ENCODE data around the gene TNFRSF4.

Gene TNFRSF4

DNA sequence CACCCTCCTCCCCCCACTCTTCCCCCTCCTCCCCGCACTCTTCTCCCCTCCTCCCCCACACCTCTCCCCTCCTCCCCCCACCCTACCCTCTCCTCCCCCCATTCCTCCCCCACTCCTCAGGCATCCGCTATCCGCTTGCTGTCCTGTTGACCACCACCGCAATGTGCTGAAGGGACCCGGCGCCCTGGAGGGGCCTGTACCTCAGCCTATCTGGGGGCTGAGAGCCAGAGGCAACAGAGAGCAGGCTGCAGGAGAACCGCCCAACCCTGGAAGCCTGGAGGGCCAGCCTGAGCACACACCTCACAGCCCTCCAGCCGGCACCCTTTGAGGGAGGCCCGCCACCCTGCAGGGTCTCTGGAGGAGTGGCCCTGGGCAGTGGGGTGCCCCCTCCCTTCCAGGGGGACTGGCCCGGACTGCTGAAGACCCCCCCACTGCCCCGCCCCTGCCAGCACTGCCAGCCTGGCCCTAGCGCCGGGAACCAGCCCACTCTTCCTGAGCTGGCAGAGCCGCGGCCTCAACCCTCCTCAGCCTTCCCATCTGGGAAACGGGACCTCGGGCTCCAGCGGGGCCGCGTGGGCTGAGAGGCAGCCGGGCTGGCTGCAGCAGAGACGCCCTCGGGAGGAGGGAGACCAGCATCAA lies 31.3 kb upstream of the TNFRSF4 start:
- no peak for DNase-seq

GRCh38 chr1:1244192-1244811 lies 30.3 kb upstream of the TNFRSF4 start:
- no peak for DNase-seq

DNA sequence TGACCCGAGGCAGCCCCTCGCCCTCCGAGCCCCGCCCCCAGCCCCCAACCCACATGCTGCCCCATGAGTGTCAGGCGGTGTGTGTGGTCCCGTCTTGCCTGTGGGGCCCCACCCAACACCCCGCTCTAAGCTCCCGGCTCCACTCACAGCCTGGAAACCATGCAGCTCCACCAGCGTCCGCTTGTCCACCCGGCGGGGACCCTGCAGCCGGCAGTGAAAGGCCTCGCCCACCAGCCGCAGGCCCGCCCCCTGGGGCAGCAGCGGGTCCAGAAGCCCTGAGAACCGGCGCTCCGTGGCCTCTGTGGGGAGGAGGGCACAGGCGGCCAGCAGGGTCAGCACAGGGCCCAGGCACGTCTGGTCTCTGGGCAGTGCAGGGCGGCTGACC lies 29.8 kb upstream of the TNFRSF4 start:
- DNase-seq, result no peak

GRCh38 chr1:1243266-1243660 lies 29.3 kb upstream of the TNFRSF4 start:
- no peak for DNase-seq

GRCh38 chr1:1242461-1243265 lies 28.7 kb upstream of the TNFRSF4 start:
- DNase-seq, result no peak

- no peak for DNase-seq
Measured at GRCh38 chr1:1241588-1242219, 27.8 kb upstream of the TNFRSF4 start.

DNA sequence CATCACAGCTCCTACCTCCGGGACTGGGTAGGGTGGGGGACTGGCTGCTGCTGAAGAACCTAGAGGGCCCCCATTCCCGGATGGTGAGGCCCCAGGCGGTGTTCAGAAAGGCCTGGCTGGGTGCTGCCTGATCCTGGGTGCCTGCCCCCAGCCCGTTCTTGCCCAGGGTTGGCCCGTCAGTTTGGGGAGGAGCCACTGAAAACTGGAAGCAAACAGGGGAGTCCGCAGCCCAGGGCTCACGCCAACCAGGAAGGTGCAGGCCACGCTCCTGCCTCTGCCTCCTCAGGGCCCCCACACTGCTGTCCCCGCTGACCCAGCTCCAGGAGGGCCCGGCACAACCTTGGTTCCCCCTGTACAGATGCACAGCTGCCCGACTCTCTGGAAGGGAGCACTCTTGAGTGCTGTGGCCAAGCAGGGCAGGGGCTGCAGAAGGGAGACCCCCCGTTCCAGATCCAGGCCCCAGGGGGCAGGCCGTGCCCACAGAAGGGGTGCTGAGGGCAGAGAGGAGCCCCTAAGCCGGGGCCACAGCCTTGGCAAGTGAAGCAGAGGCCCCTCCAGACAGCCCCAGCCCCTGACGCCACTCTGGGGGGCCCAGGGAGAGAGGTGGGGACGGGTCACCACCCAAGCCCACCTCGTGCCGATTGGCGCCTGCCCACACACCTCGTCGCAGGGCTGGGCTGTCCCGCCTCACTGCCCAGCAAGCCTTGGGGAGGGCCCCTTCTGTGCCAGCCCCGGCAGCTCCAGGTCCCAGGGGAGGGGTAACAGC lies 27.1 kb upstream of the TNFRSF4 start:
- no peak for DNase-seq

DNA sequence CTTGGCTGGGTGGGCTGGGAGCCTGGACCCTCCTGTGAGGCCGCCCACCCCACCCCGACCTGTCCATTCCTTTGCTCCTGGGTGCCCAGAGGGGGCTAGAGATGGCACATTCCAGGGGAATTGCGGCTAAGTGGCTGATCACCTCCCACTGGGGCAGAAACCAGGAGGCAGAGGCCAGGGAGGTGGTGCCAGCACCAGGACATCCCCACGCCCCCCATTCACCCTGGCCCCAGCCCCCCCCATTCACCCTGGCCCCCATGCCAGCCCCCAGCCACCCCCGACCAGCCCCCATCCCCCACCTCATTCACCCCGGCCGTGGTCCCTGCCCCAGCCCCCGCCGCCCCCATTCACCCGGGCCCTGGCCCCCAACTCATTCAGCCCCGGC lies 26.4 kb upstream of the TNFRSF4 start:
- no peak for DNase-seq

DNA sequence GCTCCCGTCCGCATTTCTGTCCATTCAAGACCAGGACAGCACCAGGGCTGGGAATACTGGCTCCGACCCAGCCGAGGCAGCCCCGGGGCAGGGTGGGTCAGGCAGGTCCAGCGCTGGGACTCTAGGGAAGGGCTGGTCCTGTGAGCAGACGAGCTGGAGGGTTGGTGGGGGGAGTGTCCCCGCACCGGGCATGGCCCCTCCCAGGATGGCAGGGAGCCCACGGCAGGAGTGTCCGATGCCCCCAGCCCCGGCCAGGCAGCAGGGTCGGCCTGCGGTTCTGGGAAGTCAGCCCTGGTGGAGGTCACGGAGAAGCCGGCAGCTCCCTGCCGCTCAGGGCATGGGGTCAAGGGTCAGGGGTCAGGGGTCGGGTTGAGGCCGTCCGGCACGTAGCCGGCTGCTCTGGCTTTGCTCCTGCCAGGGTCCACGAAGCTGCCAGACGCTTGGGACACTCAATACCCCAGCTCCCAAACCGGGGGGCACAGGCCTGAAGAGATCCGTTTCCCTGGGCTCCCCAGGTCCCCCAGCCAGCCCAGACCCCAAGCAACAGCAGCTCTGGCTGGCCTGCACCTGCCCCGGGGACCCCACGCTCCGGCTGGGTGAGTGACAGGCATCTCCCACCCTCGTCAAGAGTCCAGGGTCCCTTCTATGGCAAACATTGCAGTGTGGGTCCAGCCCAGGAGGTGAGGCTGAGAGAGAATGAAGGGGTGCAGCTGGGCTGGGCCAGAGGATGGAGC lies 25.8 kb upstream of the TNFRSF4 start:
- DNase-seq, result no peak

GRCh38 chr1:1239227-1239613 lies 25.3 kb upstream of the TNFRSF4 start:
- DNase-seq, result no peak

- no peak for DNase-seq
Measured at GRCh38 chr1:1238702-1239178, 24.8 kb upstream of the TNFRSF4 start.

DNA sequence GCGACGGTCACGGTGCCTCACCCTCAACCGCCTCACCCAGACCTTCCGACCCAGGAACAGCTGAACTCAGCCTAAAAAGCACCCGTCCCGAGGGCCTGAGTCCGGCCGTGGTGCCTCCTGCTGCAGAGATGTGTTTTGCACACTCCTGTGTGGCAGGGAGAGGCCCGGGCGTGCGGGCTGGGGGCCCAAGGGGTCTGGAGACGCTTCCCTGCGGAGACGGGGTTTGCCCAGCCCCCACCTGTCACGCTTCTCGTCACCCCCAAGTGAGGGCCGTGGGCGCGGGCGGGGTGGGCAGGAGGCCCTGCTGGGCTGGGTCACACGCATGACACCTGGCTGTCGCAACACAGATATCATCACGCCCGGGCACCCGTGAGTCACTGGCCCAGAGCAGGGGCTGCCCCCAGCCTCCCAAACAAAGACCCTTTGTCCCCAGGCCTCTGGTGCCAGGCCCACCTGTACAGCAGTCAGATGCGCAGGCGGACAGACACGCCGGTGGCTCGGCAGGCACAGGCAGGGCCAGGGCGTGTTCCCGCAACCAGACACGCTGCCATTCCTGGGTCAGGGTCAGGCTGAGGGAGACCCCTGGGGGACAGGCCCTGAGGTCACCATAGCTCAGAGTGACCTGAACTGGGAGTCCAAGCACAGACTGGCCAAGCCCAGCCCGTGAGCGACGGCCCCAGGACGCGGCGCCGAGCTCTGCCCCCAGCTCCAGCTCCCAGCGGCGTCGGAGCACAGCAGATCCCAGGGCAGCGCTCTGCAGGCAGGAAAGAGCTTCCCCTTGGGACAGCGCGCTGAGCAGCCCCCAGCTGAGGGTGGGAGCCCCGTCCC lies 24.1 kb upstream of the TNFRSF4 start:
- DNase-seq, result no peak

DNA sequence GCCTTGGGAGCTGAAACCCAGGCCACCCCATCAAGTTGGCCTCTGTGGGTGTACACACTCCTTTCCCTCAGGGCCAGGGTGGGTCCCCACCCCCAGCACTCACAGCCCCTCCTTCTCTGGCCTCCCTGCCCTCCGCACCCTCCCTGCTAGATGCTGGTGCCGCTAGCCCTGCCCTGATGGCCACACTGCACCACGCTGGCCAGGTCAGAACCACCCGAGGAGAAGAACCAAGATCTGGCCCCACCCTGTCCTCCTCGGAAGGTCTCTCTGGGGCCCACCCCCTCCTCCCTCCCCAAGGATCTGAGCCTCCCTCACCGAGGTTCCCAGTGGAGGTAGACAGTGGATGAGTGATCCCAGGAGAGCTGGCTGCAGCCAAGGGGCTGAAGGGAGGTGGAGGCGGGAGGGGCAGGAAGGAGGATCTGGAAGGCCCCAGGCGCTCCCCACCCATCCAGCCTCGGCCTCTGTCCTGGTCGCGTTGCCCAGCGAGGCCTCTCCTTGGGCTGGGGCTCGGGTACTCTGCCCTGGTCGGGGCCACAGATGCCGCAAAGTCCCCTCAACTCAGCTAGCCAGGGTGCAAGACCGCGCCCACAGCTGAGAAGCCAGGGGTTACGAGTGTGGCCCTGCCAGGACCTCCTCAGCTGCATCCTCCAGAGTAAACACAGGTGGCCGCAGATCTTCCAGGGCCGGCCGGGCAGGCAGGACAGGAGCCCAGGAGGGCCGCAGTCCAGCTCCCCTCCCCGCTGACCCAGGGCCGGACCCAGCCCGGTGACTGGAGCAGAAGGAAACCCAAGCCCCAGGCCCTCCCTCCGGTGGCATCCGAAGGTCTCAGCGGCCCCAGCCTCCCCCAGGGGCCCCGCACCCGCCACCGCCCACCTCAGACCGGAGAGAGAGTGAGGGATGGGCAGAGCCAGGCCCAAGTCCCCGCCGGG lies 23.3 kb upstream of the TNFRSF4 start:
- DNase-seq, result no peak

DNA sequence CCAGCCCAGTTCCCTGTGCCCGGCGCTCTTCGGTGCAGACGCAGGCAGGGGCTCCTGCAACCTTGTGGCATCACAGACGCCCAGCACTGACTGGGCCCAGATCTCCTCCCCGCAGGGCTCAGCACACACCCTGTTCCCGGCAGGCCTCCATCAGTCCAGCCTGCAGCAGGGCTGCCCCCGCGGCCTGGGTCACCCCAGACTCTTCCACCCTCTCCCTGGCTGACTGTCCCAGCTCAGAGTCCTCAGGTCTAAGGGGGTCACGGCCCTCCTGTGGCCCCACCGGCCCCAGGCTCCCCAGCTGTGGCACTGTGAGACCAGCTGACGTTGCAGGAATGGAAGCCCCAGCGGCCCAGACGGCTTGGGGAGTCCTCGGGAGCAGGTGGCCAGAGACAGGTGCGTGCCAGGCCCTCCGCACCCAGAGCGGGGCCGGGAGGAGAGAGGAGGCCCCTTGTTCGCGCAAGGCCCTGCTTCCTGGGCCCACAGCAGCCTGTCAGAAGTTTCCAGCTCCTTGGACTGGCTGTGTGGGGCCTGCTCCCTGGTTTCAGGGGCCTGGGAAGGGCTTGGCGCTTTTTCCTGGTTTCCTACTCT lies 22.3 kb upstream of the TNFRSF4 start:
- DNase-seq, result no peak

DNA sequence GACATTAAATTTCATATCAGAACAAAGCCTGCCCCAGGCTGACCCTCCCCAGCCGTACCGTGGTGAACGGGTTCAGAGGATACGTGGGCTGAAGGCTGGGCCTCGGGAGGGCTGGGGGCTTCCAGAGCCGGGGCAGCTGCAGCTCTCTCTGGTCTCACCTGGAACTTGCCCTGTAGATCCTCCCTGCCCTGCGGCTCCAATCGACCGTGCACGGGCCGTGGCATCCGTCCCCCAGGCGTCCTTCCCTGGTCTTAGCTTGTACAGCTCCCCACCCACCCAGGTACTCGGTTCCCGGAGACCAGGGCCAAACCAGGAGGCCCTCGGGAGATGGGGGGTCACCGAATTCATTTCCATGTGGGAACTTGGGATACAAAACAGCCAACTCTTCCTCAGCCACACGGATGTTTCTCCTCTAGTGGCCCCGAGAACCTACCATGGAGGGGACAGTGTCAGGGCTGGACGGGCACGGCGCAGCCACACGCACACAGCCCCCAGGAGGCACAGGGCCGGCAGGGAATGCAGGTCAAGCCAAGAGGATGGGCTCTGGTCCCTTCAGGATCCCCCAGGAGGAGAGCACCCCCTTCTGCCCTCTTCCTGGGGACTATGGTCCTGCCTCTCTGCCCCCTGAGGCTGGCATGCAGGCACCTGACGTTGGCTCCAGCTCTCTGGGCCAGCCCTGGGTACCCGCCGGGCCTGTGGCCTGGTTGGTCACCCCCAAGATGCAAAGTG lies 21.2 kb upstream of the TNFRSF4 start:
- no peak for DNase-seq

DNA sequence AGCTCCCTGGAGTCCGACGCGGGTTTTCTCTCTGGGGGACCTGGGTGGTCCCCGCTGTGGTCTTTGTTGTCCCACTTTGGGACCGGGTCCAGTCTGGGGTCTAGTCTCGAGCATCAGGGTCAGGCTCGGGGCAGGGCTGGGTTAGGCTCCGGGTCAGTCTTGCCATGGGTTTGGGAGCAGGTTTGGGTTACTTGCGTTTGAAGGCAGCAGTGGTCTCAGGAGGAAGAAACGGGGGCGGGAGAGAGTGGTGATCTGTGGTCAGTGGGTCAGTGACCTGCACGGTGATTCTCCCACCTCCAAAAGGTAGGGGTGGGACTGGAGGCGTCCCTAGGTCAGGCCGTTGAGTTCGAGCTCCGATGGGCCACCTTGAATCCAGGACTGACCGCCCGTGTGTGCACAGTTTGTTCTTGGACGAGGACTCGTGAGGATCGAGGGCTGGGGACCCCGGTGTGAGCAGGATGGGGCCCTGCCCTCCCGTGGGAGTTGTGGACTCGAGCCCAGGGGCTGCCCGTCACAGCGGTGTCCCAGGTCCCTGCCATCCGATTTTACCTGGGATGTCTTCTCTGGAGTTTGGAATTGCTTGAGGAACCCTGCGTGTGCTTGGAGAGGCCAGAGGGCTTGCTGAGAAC lies 20.3 kb upstream of the TNFRSF4 start:
- DNase-seq, result no peak

DNA sequence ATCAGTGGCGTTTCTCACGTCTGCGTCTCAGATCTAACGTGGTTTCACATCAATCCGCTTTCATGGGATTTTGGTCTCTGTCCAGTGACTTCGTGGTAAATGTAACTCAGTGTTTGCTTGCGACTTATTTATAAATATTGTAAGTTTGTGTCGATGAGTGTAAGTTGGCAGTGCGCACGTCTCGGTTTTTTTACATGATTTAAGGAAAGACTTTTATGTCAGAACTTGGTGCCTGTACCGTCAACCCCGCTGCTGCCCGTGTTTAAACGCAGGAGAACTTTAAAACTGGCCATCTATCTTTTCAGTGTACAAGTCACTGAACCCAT lies 19.6 kb upstream of the TNFRSF4 start:
- DNase-seq, result no peak

DNA sequence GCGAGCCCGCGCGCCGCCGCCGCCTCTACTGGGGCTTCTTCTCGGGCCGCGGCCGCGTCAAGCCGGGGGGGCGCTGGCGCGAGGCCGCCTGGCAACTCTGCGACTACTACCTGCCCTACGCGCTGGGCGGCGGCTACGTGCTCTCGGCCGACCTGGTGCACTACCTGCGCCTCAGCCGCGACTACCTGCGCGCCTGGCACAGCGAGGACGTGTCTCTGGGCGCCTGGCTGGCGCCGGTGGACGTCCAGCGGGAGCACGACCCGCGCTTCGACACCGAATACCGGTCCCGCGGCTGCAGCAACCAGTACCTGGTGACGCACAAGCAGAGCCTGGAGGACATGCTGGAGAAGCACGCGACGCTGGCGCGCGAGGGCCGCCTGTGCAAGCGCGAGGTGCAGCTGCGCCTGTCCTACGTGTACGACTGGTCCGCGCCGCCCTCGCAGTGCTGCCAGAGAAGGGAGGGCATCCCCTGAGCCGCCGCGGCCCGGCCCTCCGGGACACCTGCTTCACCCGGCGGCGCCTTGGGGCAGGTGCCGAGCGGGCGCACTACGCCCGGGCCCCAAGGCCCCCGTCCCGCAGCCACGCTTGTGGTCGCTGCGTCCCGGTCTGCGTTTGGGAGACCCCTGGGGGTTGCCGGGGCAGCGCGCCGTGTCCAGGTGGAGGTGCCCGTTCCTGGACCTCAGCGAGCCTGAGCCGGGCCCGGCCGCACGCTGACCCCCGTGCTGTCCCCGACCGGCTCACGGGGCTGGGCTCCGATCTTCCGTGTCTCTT lies 19.0 kb upstream of the TNFRSF4 start:
- no peak for DNase-seq
